ENCODE measurements around the gene ZNF805.

DNA sequence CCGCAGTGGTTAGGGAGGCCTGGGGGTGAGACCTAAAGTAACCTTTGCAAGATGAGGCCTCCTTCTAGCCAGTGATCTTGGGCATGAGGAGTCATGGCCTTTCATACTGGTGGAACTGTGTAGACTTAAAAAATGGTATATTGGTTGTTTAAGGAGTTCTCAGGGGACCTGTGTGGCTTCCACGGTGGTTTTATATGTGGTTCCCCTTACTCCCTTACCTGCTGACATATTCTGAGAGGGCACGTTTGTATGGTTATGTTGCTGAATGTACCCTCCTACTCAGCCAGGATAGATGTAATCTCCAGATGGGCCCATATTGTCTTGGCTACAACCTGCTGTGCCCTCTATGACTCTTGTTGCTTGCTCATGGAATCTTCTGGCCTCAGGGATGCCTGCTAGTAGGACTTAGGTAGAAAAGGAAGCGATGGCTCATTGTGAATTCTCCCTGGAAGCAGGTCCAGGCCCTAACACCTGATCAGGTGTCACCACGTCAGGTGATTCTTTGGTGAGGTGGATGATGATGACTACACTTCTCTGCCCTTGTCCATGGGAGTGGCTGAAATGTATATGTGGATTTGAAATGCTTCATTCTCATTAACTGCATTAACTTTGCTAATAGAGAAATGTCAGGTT lies 41.7 kb downstream of the ZNF805 start:
- TF ChIP-seq POLR2A (IDR thresholded peaks at IDR 0.05), result no peak
- TF ChIP-seq, protein P1, sequence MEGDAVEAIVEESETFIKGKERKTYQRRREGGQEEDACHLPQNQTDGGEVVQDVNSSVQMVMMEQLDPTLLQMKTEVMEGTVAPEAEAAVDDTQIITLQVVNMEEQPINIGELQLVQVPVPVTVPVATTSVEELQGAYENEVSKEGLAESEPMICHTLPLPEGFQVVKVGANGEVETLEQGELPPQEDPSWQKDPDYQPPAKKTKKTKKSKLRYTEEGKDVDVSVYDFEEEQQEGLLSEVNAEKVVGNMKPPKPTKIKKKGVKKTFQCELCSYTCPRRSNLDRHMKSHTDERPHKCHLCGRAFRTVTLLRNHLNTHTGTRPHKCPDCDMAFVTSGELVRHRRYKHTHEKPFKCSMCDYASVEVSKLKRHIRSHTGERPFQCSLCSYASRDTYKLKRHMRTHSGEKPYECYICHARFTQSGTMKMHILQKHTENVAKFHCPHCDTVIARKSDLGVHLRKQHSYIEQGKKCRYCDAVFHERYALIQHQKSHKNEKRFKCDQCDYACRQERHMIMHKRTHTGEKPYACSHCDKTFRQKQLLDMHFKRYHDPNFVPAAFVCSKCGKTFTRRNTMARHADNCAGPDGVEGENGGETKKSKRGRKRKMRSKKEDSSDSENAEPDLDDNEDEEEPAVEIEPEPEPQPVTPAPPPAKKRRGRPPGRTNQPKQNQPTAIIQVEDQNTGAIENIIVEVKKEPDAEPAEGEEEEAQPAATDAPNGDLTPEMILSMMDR (IDR thresholded peaks at IDR 0.05), result no peak
